HG03135 (cell line): ENCODE data around the gene GYS2.
"Not testable (repeated sequence)": the region's sequence is repeated elsewhere in the genome, so short reads cannot be mapped to it uniquely, and the experiment has no call there.

Source experiments
- ATAC-seq: cut with Tn5 transposase; IDR thresholded peaks from one replicate; pipeline ENCODE4 v1.9.1; 2021; ENCODE audit warnings: mild to moderate bottlenecking, moderate library complexity; ENCODE audit not compliant: unreplicated experiment

GYS2 gene

GRCh38 chr12:21606175-21606574 is 1.5 kb upstream of the GYS2 start:
- ATAC-seq, result no peak

- ATAC-seq, result no peak
Measured at GRCh38 chr12:21602774-21603173, 1.9 kb downstream of the GYS2 start.

- no peak for ATAC-seq
Measured at GRCh38 chr12:21600196-21600595, 4.5 kb downstream of the GYS2 start.

- no peak for ATAC-seq
Measured at GRCh38 chr12:21599143-21599999, 5.3 kb downstream of the GYS2 start.

- ATAC-seq, result no peak
Measured at GRCh38 chr12:21598651-21599050, 6.0 kb downstream of the GYS2 start.

- ATAC-seq, result not testable (repeated sequence)
Measured at GRCh38 chr12:21595356-21595755, 9.3 kb downstream of the GYS2 start.

- no peak for ATAC-seq
Measured at GRCh38 chr12:21585485-21585884, 19.2 kb downstream of the GYS2 start.

GRCh38 chr12:21584403-21585182 is 20.1 kb downstream of the GYS2 start:
- ATAC-seq, result not testable (repeated sequence)

- ATAC-seq, result no peak
Measured at GRCh38 chr12:21583587-21583986, 21.1 kb downstream of the GYS2 start.

- peak; percentile 62 for ATAC-seq
Measured at GRCh38 chr12:21580748-21581516, 23.7 kb downstream of the GYS2 start.

- ATAC-seq, result no peak
Measured at GRCh38 chr12:21577516-21577915, 27.1 kb downstream of the GYS2 start.

- ATAC-seq, result no peak
Measured at GRCh38 chr12:21576431-21576830, 28.2 kb downstream of the GYS2 start.

GRCh38 chr12:21573733-21574358 is 30.8 kb downstream of the GYS2 start:
- no peak for ATAC-seq

- ATAC-seq, result no peak
Measured at GRCh38 chr12:21571046-21571445, 33.6 kb downstream of the GYS2 start.

- ATAC-seq, result no peak
Measured at GRCh38 chr12:21568115-21568514, 36.5 kb downstream of the GYS2 start.

- ATAC-seq, result no peak
Measured at GRCh38 chr12:21566907-21567394, 37.7 kb downstream of the GYS2 start.

- no peak for ATAC-seq
Measured at GRCh38 chr12:21566223-21566906, 38.3 kb downstream of the GYS2 start.

GRCh38 chr12:21562859-21563258 is 41.8 kb downstream of the GYS2 start:
- no peak for ATAC-seq

GRCh38 chr12:21561158-21561557 is 43.5 kb downstream of the GYS2 start:
- no peak for ATAC-seq
